Liver (tissue), 3 donors: ENCODE results near the gene NPPA.

ENCODE experiments used
- CTCF ChIP-seq: fragments of 150-350 bp; IDR thresholded peaks from 2 replicates; pipeline ENCODE4 v1.5.1; 2017; ENCODE audit warnings: improper control_type of control experiment, low read depth, low read length; ENCODE audit not compliant: missing input control
- FOXA1 ChIP-seq: IDR thresholded peaks from 2 replicates; pipeline ENCODE4 v1.6.1; 2016; ENCODE audit warnings: antibody characterized with exemption
- FOXA2 ChIP-seq: IDR thresholded peaks from 2 replicates; pipeline ENCODE4 v1.6.1; 2016; ENCODE audit warnings: antibody characterized with exemption
- GABPA ChIP-seq, 2 donors: IDR thresholded peaks in 1 of 2; conservative IDR thresholded peaks in 1 of 2; 2 replicates each; pipeline ENCODE4 v1.6.1; 2016; ENCODE audit warnings: antibody characterized with exemption in 2 of 2, mild to moderate bottlenecking in 1 of 2, moderate library complexity in 1 of 2
- HNF4A ChIP-seq, 2 donors: conservative IDR thresholded peaks; 2 replicates each; pipeline ENCODE4 v1.6.1; 2016; ENCODE audit warnings: antibody characterized with exemption in 2 of 2, mild to moderate bottlenecking in 2 of 2
- JUND ChIP-seq, 2 donors: IDR thresholded peaks; 2 replicates each; pipeline ENCODE4 v1.6.1; 2016; ENCODE audit warnings: antibody characterized with exemption in 2 of 2
- MAX ChIP-seq: IDR thresholded peaks from 2 replicates; pipeline ENCODE4 v1.6.1; 2016; ENCODE audit warnings: antibody characterized with exemption
- SP1 ChIP-seq: IDR thresholded peaks from 2 replicates; pipeline ENCODE4 v1.6.1; 2018; ENCODE audit warnings: antibody characterized with exemption, mild to moderate bottlenecking
- TAF1 ChIP-seq: conservative IDR thresholded peaks from 2 replicates; pipeline ENCODE4 v1.6.1; 2016; ENCODE audit warnings: antibody characterized with exemption, mild to moderate bottlenecking
- donor health status: healthy.
- donor health status: healthy.

GRCh38 chr1:11855430-11855829, 7.8 kb upstream of the NPPA start:
- TF ChIP-seq CTCF (no peak), SP1 (no peak), TAF1 (no peak), FOXA1 (no peak), GABPA (IDR thresholded peaks at IDR 0.05 in 1 of 2, conservative IDR thresholded peaks at IDR 0.05 in 1 of 2) (no peak), JUND (IDR thresholded peaks at IDR 0.05) (no peak), HNF4A (conservative IDR thresholded peaks at IDR 0.05) (no peak), FOXA2 (no peak), MAX (no peak)
